ENCODE measurements around the gene PREX1.

DNA sequence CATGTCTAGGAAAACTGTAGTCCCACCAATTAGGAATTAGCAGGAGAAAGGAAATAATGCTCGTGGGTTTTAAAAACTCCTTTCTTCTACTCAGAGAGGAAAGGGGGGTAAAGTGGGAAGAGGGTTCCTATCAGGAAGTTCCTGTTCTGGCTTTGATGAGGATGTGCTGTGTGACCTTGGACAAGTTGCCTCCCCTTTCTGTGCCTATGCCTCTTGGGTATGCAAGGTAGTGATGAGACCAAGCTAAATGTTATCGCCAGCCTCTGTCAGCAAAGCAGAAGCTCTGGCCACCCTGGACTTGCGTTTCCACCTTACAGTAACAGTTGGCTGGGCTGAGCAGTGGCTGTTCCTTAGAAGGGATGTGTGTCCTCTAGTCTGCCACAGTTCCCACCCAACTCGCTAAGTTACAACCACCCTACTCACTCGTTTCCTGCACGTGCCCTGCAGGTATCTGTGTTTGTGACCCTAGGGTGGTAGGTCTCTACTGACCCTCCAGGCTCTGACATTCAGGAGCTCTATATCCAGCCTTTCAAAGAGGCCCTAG lies 110.0 kb downstream of the PREX1 start:
- TF ChIP-seq CTCF (IDR thresholded peaks at IDR 0.05): no peak
- TF ChIP-seq POLR2A (IDR thresholded peaks at IDR 0.05): no peak
